HG03039 (cell line): ENCODE results near the gene WDPCP.
"Not testable (repeated sequence)": the region's sequence is repeated elsewhere in the genome, so short reads cannot be mapped to it uniquely, and the experiment has no call there.

Source experiments
- ATAC-seq: cut with Tn5 transposase; IDR thresholded peaks from one replicate; pipeline ENCODE4 v1.9.1; 2021; ENCODE audit warnings: mild to moderate bottlenecking, moderate library complexity; ENCODE audit not compliant: unreplicated experiment

Gene WDPCP, protein sequence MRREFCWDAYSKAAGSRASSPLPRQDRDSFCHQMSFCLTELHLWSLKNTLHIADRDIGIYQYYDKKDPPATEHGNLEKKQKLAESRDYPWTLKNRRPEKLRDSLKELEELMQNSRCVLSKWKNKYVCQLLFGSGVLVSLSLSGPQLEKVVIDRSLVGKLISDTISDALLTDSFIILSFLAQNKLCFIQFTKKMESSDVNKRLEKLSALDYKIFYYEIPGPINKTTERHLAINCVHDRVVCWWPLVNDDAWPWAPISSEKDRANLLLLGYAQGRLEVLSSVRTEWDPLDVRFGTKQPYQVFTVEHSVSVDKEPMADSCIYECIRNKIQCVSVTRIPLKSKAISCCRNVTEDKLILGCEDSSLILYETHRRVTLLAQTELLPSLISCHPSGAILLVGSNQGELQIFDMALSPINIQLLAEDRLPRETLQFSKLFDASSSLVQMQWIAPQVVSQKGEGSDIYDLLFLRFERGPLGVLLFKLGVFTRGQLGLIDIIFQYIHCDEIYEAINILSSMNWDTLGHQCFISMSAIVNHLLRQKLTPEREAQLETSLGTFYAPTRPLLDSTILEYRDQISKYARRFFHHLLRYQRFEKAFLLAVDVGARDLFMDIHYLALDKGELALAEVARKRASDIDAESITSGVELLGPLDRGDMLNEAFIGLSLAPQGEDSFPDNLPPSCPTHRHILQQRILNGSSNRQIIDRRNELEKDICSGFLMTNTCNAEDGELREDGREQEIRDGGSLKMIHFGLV

GRCh38 chr2:63588385-63589147 is at the start of gene WDPCP, which contains the start of gene MDH1:
WDPCP (minus strand) TSS chr2:63588477; CDS start chr2:63588271, 206 bp downstream.
MDH1 (plus strand) TSS chr2:63588963; CDS start chr2:63589044, 81 bp downstream.
- ATAC-seq = peak; percentile 89

DNA sequence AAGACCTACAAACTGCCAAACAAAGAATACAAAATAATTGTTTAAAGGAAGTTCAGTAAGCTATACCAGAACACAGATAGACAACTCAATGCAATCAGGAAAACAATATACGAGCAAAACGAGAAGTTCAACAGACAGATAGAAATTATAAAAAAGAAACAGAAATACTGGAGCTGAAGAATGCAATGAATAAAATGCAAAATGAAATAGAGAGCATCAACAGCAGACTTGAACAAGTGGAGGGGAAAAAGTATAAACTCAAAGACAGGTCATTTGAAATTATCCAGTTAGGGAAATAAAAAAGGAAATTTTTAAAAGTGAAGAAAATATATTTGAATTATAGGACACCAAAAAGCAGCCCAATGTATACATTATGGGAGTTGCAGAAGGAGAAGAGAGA is 44.1 kb upstream of the WDPCP start:
- no peak for ATAC-seq

GRCh38 chr2:63631501-63631900 is 43.2 kb upstream of the WDPCP start:
- ATAC-seq = no peak

- ATAC-seq = no peak
Observed at GRCh38 chr2:63628403-63628942, 40.2 kb upstream of the WDPCP start.

DNA sequence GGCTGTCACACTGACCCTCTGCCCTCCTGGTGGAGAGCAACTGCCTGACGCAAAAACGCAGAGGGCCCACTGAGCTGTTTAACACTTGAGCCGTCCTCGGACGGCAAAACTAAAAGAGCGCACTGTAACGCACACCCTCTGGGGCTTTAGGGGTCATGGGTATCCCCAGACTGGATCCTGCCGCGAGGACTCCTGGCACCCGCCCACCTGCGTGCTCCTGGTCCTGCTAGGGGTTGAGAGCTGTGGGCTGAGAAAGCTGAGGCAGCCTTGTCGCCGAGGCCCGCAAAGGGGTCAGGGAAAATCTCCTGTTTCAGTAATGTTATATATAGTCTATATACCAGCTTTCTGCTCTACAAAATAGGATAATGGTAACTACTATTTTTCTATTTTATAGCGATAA is 39.6 kb upstream of the WDPCP start:
- ATAC-seq = no peak

GRCh38 chr2:63623763-63624162 is 35.5 kb upstream of the WDPCP start:
- ATAC-seq = not testable (repeated sequence)

DNA sequence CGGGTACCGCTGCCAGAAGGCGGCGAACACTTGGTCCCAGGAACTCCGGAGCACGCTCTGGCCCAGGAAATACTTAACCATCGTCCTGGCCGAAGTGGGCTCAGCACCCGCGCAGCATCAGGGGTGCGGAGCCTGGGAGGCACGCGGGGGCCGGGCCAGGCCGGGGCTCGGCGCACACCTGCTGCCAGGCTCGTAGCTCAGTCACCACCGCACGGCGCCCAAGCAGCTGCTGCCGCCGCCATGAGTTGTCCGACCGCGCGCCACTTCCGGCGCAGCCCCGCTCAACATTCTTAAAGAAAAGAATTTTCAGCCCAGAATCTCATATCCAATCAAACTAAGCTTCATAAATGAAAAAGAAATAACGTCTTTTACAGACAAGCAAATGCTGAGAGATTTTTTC is 34.5 kb upstream of the WDPCP start:
- no peak for ATAC-seq

GRCh38 chr2:63619328-63619727 is 31.1 kb upstream of the WDPCP start:
- ATAC-seq = no peak

- no peak for ATAC-seq
Observed at GRCh38 chr2:63617366-63617765, 29.1 kb upstream of the WDPCP start.

- no peak for ATAC-seq
Observed at GRCh38 chr2:63614983-63615945, 27.0 kb upstream of the WDPCP start.

DNA sequence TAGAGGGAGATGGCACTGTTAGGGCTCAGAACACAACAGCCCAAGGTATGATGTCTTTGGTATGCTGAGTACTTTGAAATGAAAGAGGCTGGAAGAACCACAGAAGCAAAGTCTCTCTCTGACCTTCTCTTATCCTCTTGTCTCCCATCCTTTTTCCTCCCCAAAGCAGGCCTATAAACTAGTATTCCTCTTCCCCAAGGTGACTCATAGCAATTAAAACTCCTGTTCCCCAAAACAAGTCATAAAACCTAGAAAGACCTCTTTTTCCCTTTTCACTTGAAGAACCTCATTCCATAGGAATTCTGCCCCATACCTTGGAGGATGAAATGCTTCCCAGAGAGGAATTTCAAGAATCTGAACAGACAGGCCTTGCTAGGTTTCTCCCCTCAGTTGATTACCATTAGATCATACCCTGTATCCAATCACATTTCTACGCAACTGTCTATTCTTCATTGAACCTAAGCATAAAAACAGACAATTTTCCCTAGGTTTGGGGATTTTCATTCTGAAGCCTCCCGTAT is 26.2 kb upstream of the WDPCP start:
- ATAC-seq = no peak

DNA sequence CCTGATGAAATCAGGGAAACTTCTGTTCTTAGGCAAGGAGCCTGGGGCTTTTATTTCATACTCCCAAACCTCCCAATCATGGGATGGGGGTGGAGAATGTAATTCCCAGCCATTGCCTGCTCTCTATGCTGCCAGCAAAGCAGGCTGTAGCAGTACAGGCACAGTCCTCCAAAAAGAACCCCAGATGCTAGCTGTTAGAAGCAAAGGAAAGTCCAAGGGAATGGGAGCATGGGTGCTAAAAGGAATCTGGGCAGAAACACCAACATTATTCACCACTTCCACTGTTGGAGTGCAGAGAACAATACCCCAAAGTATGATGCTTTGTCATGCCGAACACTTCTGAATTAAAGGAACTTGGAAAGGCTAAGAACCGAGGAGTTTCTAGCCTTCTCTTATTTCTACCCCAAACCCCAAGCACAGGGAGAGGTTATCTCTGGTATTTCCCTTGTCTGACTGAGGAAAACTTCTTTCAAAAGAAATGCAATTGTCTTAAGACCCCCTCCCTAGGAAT is 25.2 kb upstream of the WDPCP start:
- ATAC-seq = no peak

DNA sequence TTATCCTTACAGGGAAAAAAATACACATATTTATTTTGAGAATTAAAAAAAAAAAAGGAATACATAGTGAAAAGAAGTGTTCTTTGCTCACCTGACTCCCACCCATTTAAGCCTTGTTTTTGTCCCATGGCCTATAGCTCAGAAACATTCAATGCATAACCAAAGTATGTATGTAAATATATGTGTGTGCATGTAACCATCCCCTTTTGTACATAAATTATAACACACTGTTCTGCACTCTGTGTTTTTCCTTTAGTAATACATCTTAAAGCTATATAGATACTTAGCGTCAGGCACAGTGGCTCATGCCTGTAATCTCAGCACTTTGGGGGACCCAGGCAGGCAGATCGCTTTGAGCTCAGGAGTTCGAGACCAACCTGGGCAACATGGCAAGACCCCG is 22.2 kb upstream of the WDPCP start:
- no peak for ATAC-seq

DNA sequence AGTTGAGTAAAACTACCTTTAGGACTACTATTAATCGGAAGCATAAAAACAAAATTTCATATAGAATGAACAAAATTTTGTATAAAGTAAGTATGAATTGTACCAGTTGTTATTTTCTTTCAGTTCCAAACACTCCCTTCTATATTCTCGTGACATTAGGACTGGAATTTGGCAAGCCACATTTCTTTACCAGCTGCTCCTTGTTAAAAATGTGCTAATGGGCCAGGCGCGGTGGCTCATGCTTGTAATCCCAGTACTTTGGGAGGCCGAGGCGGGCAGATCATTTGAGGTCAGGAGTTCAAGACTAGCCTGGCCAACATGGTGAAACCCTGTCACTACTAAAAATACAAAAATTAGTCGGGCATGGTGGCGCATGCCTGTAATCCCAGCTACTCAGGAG is 20.6 kb upstream of the WDPCP start:
- ATAC-seq = not testable (repeated sequence)

GRCh38 chr2:63604666-63605065 is 16.4 kb upstream of the WDPCP start:
- no peak for ATAC-seq

- no peak for ATAC-seq
Observed at GRCh38 chr2:63600881-63601460, 12.7 kb upstream of the WDPCP start.

GRCh38 chr2:63598981-63599380 is 10.7 kb upstream of the WDPCP start:
- no peak for ATAC-seq

DNA sequence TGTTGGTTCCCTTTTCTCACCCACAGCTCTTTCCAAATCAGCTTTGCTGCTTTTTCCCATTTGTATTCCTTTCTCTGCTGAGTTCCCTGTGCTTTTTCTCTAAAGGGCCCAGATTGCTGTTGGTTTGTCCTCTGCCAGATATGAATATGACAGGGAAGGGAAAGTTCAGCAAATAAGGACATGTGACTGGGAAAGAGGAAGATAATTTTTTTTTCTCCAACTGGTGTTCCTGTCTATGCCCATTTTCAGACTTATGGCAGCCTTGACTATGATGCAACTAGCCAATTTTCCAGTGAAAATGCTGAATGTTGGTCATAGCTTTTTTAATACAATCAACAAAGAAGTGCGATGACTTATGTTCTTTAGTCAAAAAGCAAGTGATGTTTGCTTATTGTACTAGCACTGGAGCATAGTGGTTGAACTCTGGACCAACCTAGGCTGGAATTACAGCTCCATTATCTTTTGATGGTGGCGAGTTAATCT is 8.2 kb upstream of the WDPCP start:
- ATAC-seq = no peak

GRCh38 chr2:63594660-63595059 is 6.4 kb upstream of the WDPCP start:
- ATAC-seq = no peak
